Keratinocyte (primary cell): Measurements from ENCODE around the gene PIK3CG.

Source experiments
- CTCF ChIP-seq, 3 experiments: IDR thresholded peaks in 1 of 3; conservative IDR thresholded peaks in 1 of 3; optimal IDR thresholded peaks in 1 of 3; 2 replicates in 2 of 3; 3 replicates in 1 of 3; pipeline versions ENCODE3 to v1.5.1; 2011; ENCODE audit warnings: low read length in 3 of 3, mild to moderate bottlenecking in 3 of 3, moderate library complexity in 2 of 3, control low read depth in 1 of 3, inconsistent platforms in 1 of 3; ENCODE audit not compliant: insufficient read depth in 2 of 3; ENCODE audit errors: extremely low read depth in 1 of 3
- EZH2 ChIP-seq: IDR thresholded peaks from one replicate; pipeline ENCODE4 v1.6.1; 2012; ENCODE audit warnings: inconsistent platforms, mild to moderate bottlenecking, low read length, moderate library complexity

DNA sequence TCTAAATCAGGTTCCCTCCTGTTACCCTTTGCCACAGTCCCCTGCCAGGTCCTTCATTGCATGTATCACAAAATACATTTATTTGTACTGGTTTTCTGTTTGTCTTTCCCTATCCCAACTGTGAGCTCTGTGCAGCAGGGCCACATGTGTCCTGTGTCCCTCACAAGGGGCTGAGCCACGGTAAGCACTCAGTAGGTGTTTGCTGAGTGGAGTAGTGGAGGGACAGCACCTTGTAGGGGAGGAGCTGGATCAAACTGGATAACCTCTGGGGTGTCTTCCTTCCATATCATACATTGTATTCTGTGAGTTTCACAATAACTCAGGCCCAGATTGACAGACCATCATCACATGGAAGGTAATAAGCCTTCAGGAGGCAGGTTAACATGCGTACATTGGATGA lies 25.9 kb downstream of the PIK3CG start:
- TF ChIP-seq CTCF (optimal IDR thresholded peaks at IDR 0.05 in 1 of 3, IDR thresholded peaks at IDR 0.05 in 1 of 3, conservative IDR thresholded peaks at IDR 0.05 in 1 of 3; ENCODE audit: extremely low read depth in 1 of 3, insufficient read depth in 2 of 3, low read length in 3 of 3) (no peak), EZH2 (no peak)
